WI38 (cell line): ENCODE data around the gene EPYC.
"Not testable (repeated sequence)": the region's sequence is repeated elsewhere in the genome, so short reads cannot be mapped to it uniquely, and the experiment has no call there.

Experiments used
- H3K4me3 ChIP-seq: 2 replicates; pipeline ENCODE4 v1.5.1; 2011; ENCODE audit warnings: low read depth, mild to moderate bottlenecking, control low read depth, low read length
- TF ChIP-seq, protein P1 (sequence below): IDR thresholded peaks from 2 replicates; pipeline ENCODE4 v1.5.1; 2012; ENCODE audit warnings: low read depth, mild to moderate bottlenecking, control low read depth, low read length

The EPYC gene

DNA sequence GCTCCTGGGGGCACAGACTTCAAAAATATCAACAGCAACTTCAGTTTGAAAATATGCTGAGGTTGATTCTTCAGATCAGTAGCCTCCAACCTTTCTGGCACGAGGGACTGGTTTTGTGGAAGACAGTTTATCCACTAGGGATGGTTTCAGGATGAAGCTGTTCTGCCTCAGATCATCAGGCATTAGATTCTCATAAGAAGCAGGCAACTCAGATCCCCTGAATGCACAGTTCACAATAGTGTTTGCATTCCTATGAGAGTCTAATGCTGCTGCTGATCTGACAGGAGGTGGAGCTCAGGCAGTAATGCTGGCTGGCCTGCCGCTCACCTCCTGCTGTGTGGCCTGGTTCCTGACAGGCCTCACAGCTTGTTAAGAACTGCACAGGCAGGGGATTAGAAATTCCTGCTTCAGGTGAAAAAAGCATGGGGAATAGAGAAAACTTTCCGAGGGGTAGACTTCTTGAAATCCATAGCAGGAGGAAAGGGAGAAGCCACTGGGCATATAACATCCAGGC, 12.8 kb downstream of the EPYC start:
- TF ChIP-seq, protein P1, sequence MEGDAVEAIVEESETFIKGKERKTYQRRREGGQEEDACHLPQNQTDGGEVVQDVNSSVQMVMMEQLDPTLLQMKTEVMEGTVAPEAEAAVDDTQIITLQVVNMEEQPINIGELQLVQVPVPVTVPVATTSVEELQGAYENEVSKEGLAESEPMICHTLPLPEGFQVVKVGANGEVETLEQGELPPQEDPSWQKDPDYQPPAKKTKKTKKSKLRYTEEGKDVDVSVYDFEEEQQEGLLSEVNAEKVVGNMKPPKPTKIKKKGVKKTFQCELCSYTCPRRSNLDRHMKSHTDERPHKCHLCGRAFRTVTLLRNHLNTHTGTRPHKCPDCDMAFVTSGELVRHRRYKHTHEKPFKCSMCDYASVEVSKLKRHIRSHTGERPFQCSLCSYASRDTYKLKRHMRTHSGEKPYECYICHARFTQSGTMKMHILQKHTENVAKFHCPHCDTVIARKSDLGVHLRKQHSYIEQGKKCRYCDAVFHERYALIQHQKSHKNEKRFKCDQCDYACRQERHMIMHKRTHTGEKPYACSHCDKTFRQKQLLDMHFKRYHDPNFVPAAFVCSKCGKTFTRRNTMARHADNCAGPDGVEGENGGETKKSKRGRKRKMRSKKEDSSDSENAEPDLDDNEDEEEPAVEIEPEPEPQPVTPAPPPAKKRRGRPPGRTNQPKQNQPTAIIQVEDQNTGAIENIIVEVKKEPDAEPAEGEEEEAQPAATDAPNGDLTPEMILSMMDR, result no peak
- H3K4me3 ChIP-seq, result no peak overlapping the region

DNA sequence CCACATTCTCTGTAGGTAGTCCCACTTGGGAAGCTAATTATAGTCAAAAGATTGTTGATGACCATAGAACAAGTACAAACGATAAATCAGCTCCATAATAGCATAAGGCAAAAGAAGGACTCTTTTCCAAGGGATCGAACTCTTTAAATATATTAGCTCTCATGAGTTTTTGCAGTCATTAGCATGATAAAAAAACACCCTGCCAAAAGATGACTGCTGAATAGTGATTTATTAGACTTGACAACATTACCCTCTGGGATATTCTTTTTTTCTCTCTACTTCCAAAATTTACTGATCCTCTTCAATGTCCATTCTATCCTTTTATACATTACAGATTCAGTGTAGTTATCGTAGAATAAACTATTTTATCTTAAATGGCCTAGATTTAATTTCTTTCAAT, 14.2 kb downstream of the EPYC start:
- TF ChIP-seq, protein P1, result no peak
- H3K4me3 ChIP-seq, result no peak overlapping the region

DNA sequence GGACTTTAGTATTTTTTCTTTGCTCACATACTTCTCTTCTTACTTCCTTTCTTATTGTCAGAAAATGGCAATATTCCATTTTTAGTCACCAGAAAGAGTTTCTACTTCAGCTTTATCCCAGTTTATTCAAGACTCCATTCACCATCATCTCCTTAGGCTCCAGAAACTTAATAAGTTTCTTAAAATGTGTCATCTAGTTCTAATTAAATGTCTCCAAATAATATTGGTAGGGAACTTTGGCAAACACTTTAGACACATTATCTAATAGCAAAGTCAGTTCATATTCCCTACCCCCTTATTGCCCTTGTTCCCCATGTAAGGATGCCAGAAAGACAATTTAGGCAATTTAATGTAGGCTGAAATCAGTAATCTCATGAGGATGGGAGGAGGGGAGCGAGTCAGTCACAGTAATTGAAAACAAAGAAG, 15.1 kb downstream of the EPYC start:
- no peak overlapping the region for H3K4me3 ChIP-seq
- TF ChIP-seq, protein P1, result no peak

DNA sequence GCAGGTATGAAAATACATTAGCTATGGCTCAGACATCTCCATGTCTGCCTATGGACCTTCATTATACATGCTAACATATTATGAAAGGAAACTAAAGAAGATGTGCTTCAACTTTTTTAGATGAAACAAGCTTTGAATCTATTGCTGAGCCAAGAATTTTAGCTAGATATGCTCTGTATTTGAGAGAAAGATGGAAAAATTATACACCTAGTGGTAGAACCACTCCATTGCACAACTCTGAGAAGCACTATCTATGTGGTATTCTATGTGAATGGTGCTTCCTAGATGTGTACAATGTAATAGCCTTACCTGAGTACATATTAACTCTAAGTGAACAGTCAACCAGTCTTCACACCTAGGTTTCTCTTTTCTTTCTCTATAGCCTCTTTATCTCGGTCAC, 17.3 kb downstream of the EPYC start:
- TF ChIP-seq, protein P1, result no peak
- H3K4me3 ChIP-seq, result no peak overlapping the region

DNA sequence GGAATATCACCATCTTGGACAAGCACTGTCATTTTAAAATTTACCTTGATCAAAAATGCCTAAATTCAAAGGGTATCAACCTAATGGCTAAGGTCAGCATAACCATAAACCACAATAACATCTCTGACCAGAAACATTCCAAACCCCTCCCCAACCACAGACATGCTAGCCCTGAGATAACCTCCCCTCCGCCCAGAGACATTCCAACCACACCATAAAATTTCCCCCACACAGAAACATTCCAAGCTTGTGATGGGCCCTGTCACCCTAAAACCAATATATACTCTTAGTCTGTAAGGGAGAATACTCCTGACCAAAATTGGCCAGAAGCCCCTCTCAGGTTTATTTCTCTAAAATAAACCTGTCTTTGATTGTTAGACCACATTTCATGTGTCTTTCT, 17.7 kb downstream of the EPYC start:
- TF ChIP-seq, protein P1, result no peak
- no peak overlapping the region for H3K4me3 ChIP-seq

DNA sequence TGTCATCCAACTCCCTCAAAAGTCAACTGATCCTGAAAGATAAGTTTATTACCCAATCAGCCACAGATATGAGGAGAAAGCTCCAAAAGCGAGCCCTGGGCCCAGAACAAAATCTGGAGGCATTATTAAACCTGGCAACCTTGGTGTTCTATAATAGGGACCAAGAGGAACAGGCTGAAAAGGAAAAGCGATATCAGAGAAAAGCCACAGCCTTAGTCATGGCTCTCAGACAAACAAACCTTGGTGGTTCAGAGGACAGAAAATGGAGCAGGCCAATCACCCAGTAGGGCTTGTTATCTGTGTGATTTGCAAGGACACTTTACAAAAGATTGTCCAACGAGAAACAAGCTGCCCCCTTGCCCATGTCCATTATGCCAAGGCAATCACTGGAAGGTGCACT, 19.4 kb downstream of the EPYC start:
- not testable (repeated sequence) for H3K4me3 ChIP-seq

DNA sequence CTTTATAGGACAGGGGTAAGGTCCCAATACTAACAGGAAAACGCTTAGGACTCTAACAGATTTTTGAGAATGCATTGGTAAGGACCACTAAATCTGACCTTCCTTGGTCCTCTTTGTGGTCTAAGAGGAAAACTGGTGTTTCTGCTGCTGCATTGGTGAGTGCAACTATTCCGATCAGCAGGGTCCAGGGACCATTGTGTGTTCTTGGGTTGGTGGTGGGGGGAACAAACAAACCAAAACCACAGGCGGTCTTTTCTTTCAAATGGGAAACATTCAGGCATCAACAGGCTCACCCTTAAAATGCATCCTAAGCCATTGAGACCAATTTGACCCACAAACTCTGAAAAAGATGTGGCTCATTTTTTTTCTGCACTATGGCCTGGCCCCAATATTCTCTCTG, 20.7 kb downstream of the EPYC start:
- H3K4me3 ChIP-seq, result no peak overlapping the region
- TF ChIP-seq, protein P1, result no peak

DNA sequence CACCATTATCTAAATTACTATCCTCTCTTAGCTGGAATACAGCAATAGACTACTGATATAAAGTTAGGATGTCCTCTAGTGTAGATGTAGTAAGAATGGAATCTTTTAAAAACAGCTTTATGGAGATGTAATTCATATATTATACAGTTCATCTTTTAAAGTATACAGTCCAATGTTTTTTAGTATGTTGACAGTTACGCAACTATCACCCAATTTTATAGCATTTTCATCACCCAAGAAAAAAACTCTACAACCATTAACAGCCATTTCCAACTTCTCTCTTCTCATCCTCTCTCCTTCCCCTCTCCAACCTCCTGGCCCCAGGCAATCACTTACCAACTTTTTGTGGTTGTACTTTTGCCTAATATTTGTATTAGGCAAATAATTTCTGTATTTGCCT, 22.6 kb downstream of the EPYC start:
- TF ChIP-seq, protein P1, result no peak

More for the DNA sequence above, 22.6 kb downstream of the EPYC start:
- no peak overlapping the region for H3K4me3 ChIP-seq
